ES-I3 (cell line): ENCODE data around the gene FOXC1.

Experiments
- H3K36me3 ChIP-seq: 2 replicates; pipeline ENCODE4 v1.6.1; 2013; ENCODE audit warnings: mild to moderate bottlenecking, low read length, control low read depth, moderate library complexity; ENCODE audit not compliant: insufficient read depth
- H3K4me1 ChIP-seq: 2 replicates; pipeline ENCODE4 v1.6.1; 2013; ENCODE audit warnings: mild to moderate bottlenecking, control low read depth, low read length; ENCODE audit not compliant: insufficient read depth
- H3K9ac ChIP-seq: 2 replicates; pipeline ENCODE4 v1.6.1; 2013; ENCODE audit warnings: low read depth, mild to moderate bottlenecking, low read length, moderate library complexity
- H3K9me3 ChIP-seq: 2 replicates; pipeline ENCODE4 v1.6.1; 2013; ENCODE audit warnings: mild to moderate bottlenecking, low read length, moderate library complexity; ENCODE audit not compliant: control insufficient read depth, insufficient read depth

The FOXC1 gene

DNA sequence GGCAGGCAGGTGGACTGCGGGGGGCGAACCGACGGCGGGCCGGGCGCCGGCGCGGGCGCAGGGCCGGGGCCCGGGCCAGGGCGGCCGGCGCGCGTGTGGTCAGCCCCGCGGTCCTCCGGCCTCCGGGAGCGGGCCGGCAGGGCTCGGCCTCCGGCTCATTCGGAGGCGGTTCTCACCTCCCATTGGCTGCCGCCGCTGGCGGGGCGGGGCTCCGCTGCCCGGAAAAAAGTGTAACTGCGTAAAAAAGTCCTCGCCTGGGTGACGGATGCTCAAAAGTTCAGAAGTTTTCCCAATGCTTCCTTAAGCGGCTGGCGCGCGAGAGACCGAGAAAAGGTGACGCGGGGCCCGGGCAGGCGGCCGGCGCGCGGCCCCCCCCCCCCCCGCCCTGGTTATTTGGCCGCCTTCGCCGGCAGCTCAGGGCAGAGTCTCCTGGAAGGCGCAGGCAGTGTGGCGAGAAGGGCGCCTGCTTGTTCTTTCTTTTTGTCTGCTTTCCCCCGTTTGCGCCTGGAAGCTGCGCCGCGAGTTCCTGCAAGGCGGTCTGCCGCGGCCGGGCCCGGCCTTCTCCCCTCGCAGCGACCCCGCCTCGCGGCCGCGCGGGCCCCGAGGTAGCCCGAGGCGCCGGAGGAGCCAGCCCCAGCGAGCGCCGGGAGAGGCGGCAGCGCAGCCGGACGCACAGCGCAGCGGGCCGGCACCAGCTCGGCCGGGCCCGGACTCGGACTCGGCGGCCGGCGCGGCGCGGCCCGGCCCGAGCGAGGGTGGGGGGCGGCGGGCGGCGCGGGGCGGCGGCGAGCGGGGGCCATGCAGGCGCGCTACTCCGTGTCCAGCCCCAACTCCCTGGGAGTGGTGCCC lies at the start of gene FOXC1:
TSS of gene FOXC1 (plus strand) at position 268 of the 849 bp plus-strand sequence. CDS start at position 799, 531 bp downstream.
- Histone ChIP-seq H3K9me3 (no peaks in the 10 kb centered on the region), H3K9ac (peak within 1 kb of the TSS; percentile 48; the same call in 1 of the 2 replicates), H3K36me3 (no peaks in the 10 kb centered on the region), H3K4me1 (peaks cover 10% of the 10 kb centered on the region; the same call in 1 of the 2 replicates)

DNA sequence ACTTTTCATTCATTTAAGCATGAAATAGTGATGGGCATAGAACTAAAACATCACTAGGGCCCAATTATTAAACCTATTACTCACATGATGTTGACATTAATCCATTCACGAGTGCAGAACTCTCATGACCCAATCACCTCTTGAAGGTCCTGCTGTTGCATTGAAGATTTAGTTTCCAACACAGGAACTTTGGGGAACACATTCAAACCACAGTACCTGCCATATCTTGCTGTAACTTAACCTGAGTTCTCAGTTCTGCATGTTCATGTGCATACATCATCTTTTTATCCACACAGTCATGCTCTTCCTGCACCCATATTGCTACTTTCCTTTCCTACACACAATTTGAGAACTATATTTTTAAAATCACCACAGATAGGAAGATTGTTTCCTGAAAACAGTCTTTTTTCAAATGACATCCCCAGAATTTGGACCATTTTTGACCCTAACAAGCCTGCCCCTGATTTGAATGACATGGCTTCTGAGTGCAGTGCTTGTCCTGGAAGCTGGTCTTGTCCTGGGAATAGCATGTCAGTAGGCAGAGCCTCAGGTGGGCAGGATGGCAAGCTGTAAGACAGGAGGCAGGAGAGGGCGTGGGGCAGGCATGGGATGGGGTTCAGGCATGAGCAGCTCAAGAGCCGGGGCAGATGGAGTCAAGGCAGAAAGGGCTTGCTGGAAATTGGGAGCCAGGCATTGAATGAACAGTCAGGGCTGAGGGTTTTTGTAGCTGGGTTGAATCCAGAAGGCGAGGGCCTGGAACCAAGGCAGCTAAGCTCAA lies 49.2 kb upstream of the FOXC1 start:
- H3K9me3 ChIP-seq: peaks cover 6% of the 10 kb centered on the region

DNA sequence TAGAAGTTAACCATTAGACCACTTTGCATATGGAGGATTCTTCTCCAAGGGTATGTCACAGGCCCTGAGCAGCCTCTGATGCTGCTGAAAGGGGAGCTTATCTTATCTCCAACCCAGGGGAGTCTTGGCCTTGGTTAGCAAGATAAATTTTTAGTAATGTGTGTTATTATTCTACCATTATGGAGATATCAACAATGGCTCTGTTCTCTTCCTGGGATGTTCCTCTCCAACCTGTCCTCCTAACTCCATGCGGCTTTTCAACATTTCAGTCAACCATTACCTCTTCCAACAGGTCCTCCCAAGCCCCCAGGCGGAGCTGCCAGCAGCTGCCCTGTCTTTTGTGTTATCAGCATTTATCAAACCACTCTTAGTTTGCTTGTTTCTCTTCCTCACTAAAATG lies 48.4 kb upstream of the FOXC1 start:
- H3K36me3 ChIP-seq: no peaks in the 10 kb centered on the region
- peaks cover 5% of the 10 kb centered on the region for H3K9me3 ChIP-seq
- H3K4me1 ChIP-seq: no peaks in the 10 kb centered on the region
- no peak overlapping the region for H3K9ac ChIP-seq

More for the DNA sequence above, 49.2 kb upstream of the FOXC1 start:
- H3K9ac ChIP-seq: no peak overlapping the region
- H3K4me1 ChIP-seq: no peaks in the 10 kb centered on the region
- no peaks in the 10 kb centered on the region for H3K36me3 ChIP-seq

DNA sequence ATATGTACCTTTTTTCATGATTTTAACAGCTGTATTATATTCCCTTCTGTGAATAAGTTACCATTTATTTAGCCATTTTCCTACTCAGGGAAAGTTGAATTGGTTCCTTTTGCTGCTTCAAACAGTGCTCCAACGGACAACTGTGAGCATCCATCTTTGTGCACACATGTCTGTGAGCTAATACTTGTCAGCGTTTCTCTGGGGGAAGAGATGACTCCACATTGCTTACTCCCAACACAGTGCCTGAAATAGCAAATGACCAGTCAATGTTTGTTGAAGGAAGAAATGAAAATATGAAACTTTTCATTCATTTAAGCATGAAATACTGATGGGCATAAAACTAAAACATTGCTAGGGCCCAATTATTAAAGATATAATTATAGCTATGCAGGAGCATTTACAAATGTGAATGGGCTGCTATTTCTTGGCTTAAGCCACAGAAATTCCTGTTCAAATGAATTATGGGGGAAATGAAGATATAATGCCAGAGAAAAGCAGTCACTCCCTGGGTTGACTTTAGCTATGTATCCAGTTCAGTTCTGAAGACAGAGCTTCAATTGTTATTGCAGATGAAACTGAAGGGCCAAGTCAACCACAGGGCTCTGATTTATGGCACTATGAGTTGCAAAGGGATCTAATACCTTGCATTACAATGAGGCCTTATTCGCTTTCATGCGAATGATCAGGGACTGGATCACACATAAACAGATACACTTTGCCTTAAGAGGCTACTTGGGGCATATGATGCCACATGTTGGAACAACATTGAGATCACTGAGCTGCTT lies 47.4 kb upstream of the FOXC1 start:
- Histone ChIP-seq H3K4me1 (no peaks in the 10 kb centered on the region), H3K9ac (no peak overlapping the region), H3K9me3 (peaks cover 5% of the 10 kb centered on the region), H3K36me3 (no peaks in the 10 kb centered on the region)

DNA sequence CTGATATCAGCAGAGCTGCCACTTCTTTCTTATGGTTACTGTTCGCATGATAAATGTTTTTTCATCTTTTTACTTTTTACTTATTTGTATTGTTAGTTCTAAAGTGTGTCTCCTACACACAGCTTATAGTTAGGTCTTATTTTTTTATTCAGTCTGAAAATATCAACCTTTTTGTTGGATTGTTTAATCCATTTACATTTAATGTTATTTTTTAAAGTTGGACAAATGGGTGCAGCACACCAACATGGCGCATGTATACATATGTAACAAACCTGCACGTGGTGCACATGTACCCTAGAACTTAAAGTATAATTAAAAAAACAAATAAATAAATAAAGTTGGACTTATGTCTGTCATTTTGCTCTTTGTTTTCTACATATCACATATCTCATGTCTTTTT lies 40.3 kb upstream of the FOXC1 start:
- Histone ChIP-seq H3K9ac (no peak overlapping the region), H3K36me3 (no peaks in the 10 kb centered on the region), H3K4me1 (peaks cover 9% of the 10 kb centered on the region), H3K9me3 (0 out of 2 replicates have a peak, but pooled peaks cover 5% of the 10 kb centered on the region)

DNA sequence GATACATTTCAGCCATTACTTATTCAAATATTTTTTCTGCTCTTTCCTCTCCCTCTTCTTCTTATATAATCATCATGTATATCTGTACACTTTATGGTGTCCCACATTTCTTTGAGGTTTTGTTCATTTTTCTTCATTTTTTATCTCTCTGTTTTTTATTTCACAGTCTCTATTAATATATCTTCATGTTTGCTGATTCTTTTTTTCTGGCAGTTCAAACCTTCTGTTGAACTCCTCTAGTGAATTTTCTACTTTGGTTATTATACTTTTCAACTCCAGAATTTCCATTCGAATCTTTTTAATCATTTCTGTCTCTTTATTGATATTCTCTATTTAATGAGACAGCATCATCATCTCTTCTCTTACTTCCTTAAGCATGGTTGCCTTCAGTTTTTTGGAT lies 38.9 kb upstream of the FOXC1 start:
- Histone ChIP-seq H3K4me1 (peaks cover 20% of the 10 kb centered on the region), H3K9me3 (no peaks in the 10 kb centered on the region), H3K36me3 (no peaks in the 10 kb centered on the region), H3K9ac (no peak overlapping the region)

DNA sequence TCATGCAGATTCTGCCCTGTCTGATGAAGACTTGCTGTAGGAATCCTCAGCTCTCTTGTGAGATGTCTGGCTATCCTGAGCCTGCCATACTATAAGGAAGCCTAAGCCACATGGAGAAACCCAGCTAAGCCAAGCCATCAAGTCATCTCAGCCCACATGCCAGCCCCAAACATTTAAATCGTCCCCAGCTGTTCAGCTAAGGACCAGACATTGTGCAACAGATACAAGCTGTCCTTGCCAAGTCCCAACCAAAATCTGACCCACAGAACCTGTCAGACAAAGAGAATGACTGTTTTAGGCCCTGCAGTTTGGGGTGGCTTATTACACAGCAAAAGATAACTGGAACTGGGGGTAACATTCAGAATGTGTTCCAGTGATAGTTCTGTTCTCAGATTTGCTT lies 36.8 kb upstream of the FOXC1 start:
- H3K9ac ChIP-seq: no peak overlapping the region
- H3K9me3 ChIP-seq: no peaks in the 10 kb centered on the region
- no peaks in the 10 kb centered on the region for H3K36me3 ChIP-seq
- peaks cover 24% of the 10 kb centered on the region for H3K4me1 ChIP-seq

DNA sequence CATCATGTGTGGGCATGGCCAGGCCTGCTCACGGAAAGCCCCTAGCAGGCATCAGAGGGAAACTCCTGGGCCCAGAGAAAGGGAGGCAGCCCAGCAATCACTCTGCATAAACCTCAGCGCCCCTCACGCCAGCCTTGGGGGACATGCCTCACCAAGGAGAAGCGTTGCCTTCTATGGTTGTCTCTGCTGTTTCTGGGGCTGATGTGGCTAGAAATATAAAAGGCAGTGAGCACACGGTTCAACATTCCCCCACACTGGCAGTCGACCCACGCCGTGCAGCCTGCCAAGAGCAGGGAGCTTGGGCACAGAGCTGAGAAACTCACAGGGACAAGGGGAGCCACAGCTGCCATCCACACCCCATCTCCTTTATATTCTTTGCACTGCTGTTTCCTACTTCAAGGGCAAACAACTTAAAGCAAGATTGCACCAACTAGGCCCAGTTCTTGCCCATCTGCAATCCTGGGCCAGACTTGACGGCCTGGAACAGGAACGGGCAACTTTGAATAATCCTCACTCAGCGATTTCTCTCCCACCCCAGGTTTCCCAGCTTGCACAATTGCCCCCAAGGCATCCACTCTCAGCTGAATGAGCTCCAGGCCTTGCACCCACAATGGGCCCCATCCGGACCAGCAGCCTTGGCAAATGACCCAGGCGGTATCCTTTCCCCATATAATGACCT lies 35.5 kb upstream of the FOXC1 start:
- H3K36me3 ChIP-seq: no peaks in the 10 kb centered on the region
- H3K9me3 ChIP-seq: no peaks in the 10 kb centered on the region
- peaks cover 24% of the 10 kb centered on the region for H3K4me1 ChIP-seq
- no peak overlapping the region for H3K9ac ChIP-seq

DNA sequence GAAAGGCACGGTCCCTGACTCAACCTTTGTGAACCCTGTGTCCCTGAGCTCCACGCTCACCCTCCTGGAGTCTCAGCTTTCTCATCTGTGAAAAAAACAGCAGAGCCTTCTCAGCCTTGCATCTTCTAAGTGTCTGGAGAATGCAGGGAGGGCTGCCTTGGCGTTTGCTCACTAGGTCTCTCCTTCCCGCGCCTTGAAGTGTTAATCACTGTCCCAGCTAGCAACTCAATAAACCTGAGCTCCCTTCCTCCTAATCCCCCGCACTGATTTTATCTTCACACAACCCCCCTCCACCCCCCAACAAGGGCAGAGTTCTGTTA lies 34.9 kb upstream of the FOXC1 start:
- Histone ChIP-seq H3K9me3 (no peaks in the 10 kb centered on the region), H3K36me3 (no peaks in the 10 kb centered on the region), H3K4me1 (peaks cover 24% of the 10 kb centered on the region), H3K9ac (no peak overlapping the region)

DNA sequence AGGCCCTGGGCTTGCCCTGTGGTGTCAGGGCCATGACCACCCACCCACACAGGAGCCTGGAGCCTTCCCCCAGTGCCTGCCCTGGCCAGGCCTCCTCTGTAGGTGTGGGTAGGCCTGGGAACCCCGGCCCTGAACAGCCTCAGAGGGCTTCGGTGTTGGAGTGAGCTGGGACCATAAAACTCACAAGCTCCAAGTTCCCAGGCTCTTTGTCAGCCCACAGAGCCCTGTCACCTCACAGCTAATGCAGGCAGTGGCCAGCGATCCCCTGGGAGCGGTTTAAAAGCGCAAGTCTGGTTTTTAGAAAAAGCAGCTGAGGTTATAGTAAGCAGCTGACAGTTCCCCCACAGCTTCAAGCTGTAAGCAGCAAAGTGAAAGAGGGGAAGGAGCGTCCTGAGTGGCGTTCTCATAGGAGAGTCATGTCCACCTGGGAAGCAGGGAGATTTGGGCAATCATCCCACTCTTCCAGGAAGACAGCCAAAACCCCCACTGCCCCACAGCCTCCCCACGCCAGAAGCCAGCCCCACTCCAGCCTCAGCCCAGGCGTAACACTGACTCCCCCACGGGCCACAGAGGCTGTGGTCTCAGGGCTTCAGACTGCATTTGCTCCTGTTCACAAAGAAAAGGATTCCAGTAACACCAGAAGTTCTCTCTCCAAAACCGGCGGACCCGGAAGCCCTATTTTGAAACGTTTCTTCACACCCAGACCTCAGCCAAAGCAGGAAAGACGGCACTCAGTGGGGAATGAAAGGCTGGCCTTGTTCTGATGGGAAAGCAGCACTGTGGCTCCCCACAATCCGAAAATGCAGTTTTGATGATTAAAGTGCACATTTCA lies 34.3 kb upstream of the FOXC1 start:
- Histone ChIP-seq H3K36me3 (no peaks in the 10 kb centered on the region), H3K4me1 (peaks cover 24% of the 10 kb centered on the region), H3K9me3 (no peaks in the 10 kb centered on the region), H3K9ac (no peak overlapping the region)

DNA sequence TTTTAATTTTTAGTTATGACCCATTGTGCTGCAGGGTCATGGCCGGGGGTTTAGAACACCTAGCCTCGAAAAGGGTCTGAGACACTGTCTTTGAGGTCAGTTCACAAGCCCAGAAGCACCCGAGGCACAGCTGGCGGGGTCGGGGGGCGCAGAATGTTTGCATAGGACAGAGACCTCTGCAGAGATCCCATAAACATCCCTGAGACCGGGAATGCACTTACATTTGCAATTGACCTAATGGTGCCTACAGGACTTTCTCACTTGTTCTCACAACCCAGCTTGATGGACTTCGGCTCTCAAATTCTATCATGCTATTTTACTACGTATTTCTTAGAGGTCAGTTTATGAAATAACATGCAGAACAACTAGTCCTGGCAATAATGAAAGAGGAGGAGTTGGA lies 33.5 kb upstream of the FOXC1 start:
- Histone ChIP-seq H3K36me3 (no peaks in the 10 kb centered on the region), H3K9me3 (no peaks in the 10 kb centered on the region), H3K4me1 (peaks cover 24% of the 10 kb centered on the region), H3K9ac (no peak overlapping the region)

DNA sequence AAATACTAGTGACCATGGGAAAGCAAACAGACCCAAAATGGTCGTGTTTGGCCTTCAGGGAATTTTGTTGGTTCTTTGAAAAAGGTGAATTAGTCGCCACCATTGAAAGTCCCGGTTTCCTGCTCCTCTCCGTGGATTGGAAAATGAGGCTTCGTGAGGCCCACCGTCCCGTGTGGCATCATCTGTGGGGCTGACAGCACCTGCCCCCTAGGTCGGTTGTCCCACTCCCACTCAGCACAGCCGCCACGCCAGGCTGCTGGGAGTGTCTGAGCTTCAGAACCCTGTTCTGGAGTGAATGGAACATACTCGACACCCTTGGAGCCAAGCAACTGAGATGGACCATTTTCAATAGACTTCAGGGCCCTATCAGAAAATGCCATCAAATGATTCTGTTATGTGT lies 33.0 kb upstream of the FOXC1 start:
- Histone ChIP-seq H3K4me1 (peaks cover 24% of the 10 kb centered on the region), H3K9ac (no peak overlapping the region), H3K36me3 (no peaks in the 10 kb centered on the region), H3K9me3 (no peaks in the 10 kb centered on the region)

DNA sequence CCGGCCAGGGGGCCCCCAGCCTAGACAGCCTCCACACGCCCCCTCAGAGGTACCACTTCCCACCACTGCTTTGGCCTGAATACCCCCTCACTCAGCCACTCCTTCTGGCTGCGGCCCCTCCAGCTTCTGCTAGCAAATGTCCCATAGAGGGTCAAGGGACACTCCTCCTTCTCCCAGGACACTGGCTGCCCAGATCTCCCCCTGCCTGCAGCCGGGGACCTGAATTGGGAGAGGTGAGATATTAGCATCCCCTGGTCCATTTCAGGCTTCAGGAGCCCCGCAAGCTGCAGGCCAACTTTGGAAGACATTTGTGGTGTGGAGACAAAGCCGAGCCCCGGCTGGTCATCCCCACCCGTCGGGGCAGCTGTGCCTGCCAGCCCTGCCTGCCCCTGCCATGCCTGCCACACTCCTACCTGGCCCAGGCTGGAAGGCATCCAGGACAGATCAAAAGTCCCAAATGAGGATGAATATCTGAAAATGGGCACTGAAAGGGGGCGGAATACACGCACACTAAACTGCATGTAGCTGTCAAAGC lies 32.5 kb upstream of the FOXC1 start:
- Histone ChIP-seq H3K9ac (no peak overlapping the region), H3K9me3 (no peaks in the 10 kb centered on the region), H3K36me3 (no peaks in the 10 kb centered on the region), H3K4me1 (peaks cover 24% of the 10 kb centered on the region)
